GM23248 (cell line): ENCODE measurements around the gene BPIFB6.

ENCODE experiments used
- EZH2 ChIP-seq: fragments of 200-600 bp; sonication (generic); IDR thresholded peaks from 2 replicates; pipeline ENCODE4 v1.6.1; 2018; ENCODE audit warnings: antibody characterized with exemption, mild to moderate bottlenecking; ENCODE audit not compliant: insufficient read depth, poor library complexity, severe bottlenecking
- EZH2phosphoT487 ChIP-seq: fragments of 200-600 bp; sonication (generic); IDR thresholded peaks from 2 replicates; pipeline ENCODE4 v1.6.1; 2018; ENCODE audit warnings: antibody characterized with exemption, moderate library complexity, mild to moderate bottlenecking, low read depth; ENCODE audit not compliant: insufficient read depth

DNA sequence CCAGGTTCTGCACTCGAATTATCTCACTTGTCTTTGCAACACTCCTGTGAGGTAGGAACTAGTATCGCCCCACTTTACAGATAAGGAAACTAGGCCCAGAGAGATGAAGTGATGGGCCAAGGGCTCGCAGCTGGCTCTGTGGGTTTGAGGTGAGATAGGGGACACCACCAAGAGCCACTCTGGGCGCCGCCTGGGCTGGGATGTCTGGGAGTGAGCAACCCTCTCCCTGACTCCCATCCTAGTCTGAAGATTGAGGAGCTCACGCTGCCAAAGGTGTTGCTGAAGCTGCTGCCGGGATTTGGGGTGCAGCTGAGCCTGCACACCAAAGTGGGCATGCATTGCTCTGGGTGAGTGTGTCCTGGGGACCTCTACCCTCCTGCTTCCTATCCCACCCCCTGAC is 27.7 kb downstream of the BPIFB6 start:
- no peak for TF ChIP-seq EZH2phosphoT487
- no peak for TF ChIP-seq EZH2
